RWPE2 (cell line): ENCODE data around the gene PKMYT1.

ENCODE experiments used
- ATAC-seq: fragments of 200-7000 bp; cut with Tn5 transposase; 3 replicates; pipeline ENCODE4 v1.9.1; 2021; ENCODE audit warnings: low read depth
- DNase-seq: peaks from one replicate; pipeline ENCODE4 v3.0.0-alpha.2; 2020; ENCODE audit warnings: low spot score
- H3K27ac ChIP-seq: fragments of 450-650 bp; 2 replicates; pipeline ENCODE4 v1.5.1; 2017; ENCODE audit warnings: mild to moderate bottlenecking; ENCODE audit not compliant: poor library complexity, severe bottlenecking
- H3K27me3 ChIP-seq: fragments of 250-450 bp; sonication (Bioruptor Pico); 2 replicates; pipeline ENCODE4 v1.5.1; 2021; ENCODE audit warnings: mild to moderate bottlenecking, moderate library complexity; ENCODE audit not compliant: insufficient read depth, poor library complexity, severe bottlenecking
- H3K36me3 ChIP-seq: fragments of 250-450 bp; sonication (Bioruptor Pico); 2 replicates; pipeline ENCODE4 v1.5.1; 2020; ENCODE audit warnings: low read depth, mild to moderate bottlenecking, moderate library complexity
- H3K4me1 ChIP-seq: fragments of 250-450 bp; sonication (Bioruptor Pico); 2 replicates; pipeline ENCODE4 v1.5.1; 2021; ENCODE audit warnings: mild to moderate bottlenecking, moderate library complexity; ENCODE audit not compliant: insufficient read depth, poor library complexity, severe bottlenecking
- H3K4me3 ChIP-seq: fragments of 250-450 bp; sonication (Bioruptor Pico); 2 replicates; pipeline ENCODE4 v1.5.1; 2021; ENCODE audit warnings: mild to moderate bottlenecking, moderate library complexity; ENCODE audit not compliant: severe bottlenecking
- H3K9me3 ChIP-seq: fragments of 250-450 bp; sonication (Bioruptor Pico); 2 replicates; pipeline ENCODE4 v1.5.1; 2021; ENCODE audit warnings: mild to moderate bottlenecking, moderate library complexity; ENCODE audit not compliant: severe bottlenecking
- CTCF ChIP-seq: fragments of 450-650 bp; IDR thresholded peaks from one replicate; pipeline ENCODE4 v1.5.1; 2017; ENCODE audit warnings: mild to moderate bottlenecking, moderate library complexity; ENCODE audit not compliant: poor library complexity, severe bottlenecking

PKMYT1 gene

GRCh38 chr16:3023669-3024478 lies 43.6 kb upstream of the PKMYT1 start, which contains the start of the genes HCFC1R1 and THOC6:
Gene HCFC1R1, minus strand, starts transcription at chr16:3023942. Its CDS starts 1 bp downstream, at chr16:3023941.
Gene THOC6, plus strand, starts transcription at chr16:3024035. Its CDS starts 292 bp downstream, at chr16:3024327.
- H3K4me3 ChIP-seq, result peak within 1 kb of the TSS; percentile 89

GRCh38 chr16:3023415-3023668 lies 43.1 kb upstream of the PKMYT1 start:
- DNase-seq (peak; percentile 90), ATAC-seq (no peak)
- peak overlapping the region; percentile 100 for H3K27ac ChIP-seq
- H3K27me3 ChIP-seq, result no peaks in the 10 kb centered on the region
- TF ChIP-seq CTCF, result no peak
- peak overlapping the region; percentile 89 for H3K4me3 ChIP-seq
- peaks cover 44% of the 10 kb centered on the region for H3K36me3 ChIP-seq
- H3K9me3 ChIP-seq, result no peaks in the 10 kb centered on the region
- peaks cover 10% of the 10 kb centered on the region for H3K4me1 ChIP-seq

More at GRCh38 chr16:3023669-3024478, 43.6 kb upstream of the PKMYT1 start, which contains the start of the genes HCFC1R1 and THOC6:
- H3K4me1 ChIP-seq, result peaks cover 10% of the 10 kb centered on the region
- DNase-seq, result peak; percentile 99
- no peak for TF ChIP-seq CTCF
- ATAC-seq, result peak; percentile 52
- H3K27me3 ChIP-seq, result peaks cover 5% of the 10 kb centered on the region
- H3K9me3 ChIP-seq, result no peaks in the 10 kb centered on the region
- peaks cover 44% of the 10 kb centered on the region for H3K36me3 ChIP-seq
- peak within 1 kb of the TSS; percentile 100 for H3K27ac ChIP-seq

- peak overlapping the region; percentile 89 for H3K4me3 ChIP-seq
- H3K27ac ChIP-seq, result peak overlapping the region; percentile 100
- no peaks in the 10 kb centered on the region for H3K27me3 ChIP-seq
- H3K4me1 ChIP-seq, result peaks cover 9% of the 10 kb centered on the region
- ATAC-seq (peak; percentile 0; the same call in 2 of the 3 replicates), DNase-seq (no peak)
- no peak for TF ChIP-seq CTCF
- H3K9me3 ChIP-seq, result no peaks in the 10 kb centered on the region
- peaks cover 44% of the 10 kb centered on the region for H3K36me3 ChIP-seq
These were observed 42.6 kb upstream of the PKMYT1 start for GRCh38 chr16:3022684-3023414.

GRCh38 chr16:3022208-3022683 lies 42.0 kb upstream of the PKMYT1 start:
- Histone ChIP-seq H3K4me1 (peaks cover 7% of the 10 kb centered on the region), H3K4me3 (peak overlapping the region; percentile 89), H3K27ac (peak overlapping the region; percentile 100), H3K9me3 (no peaks in the 10 kb centered on the region), H3K27me3 (no peaks in the 10 kb centered on the region), H3K36me3 (peaks cover 43% of the 10 kb centered on the region)
- ATAC-seq (peak; percentile 13), DNase-seq (peak; percentile 93)
- no peak for TF ChIP-seq CTCF
